Tibial nerve (tissue), 4 donors: ENCODE measurements around the gene VPS13D. TPM values are rescaled to one million over a fixed set of nuclear protein-coding genes. Genes with fewer than 3 reads are reported as not detected.

Experiments used
- DNase-seq, 2 donors: peaks; one replicate each; pipeline ENCODE4 v3.0.0-alpha.2; 2019; ENCODE audit warnings: low spot score in 2 of 2
- H3K27ac ChIP-seq, 4 donors: fragments of 200-600 bp; sonication (generic) in 3 of 4; one replicate each; pipeline ENCODE4 v1.5.1; 2017 to 2019; ENCODE audit warnings: mild to moderate bottlenecking in 1 of 4
- H3K27me3 ChIP-seq, 2 donors: fragments of 200-600 bp; sonication (generic) in 1 of 2; one replicate each; pipeline versions ENCODE4 v1.5.1 to v1.6.0; 2017 to 2019
- H3K36me3 ChIP-seq, 3 donors: fragments of 200-600 bp; sonication (generic); one replicate each; pipeline ENCODE4 v1.5.1; 2018 to 2019
- H3K4me1 ChIP-seq, 4 donors: fragments of 200-600 bp; sonication (generic) in 3 of 4; one replicate each; pipeline ENCODE4 v1.5.1; 2017 to 2019
- H3K4me3 ChIP-seq, 4 donors: fragments of 200-600 bp; sonication (generic) in 3 of 4; one replicate each; pipeline ENCODE4 v1.5.1; 2017 to 2019; ENCODE audit warnings: mild to moderate bottlenecking in 1 of 4, moderate library complexity in 1 of 4
- H3K9me3 ChIP-seq, 4 donors: fragments of 200-600 bp; sonication (generic) in 3 of 4; one replicate each; pipeline ENCODE4 v1.5.1; 2017 to 2019
- CTCF ChIP-seq, 5 experiments: fragments of 200-600 bp in 3 of 5; fragments of 450-650 bp in 2 of 5; sonication (generic) in 3 of 5; IDR thresholded peaks; one replicate each; pipeline ENCODE4 v1.5.1; 2016 to 2019; ENCODE audit warnings: antibody characterized with exemption in 5 of 5, mild to moderate bottlenecking in 3 of 5, moderate library complexity in 2 of 5
- EP300 ChIP-seq, 2 donors: sonication (generic); formaldehyde crosslinking; IDR thresholded peaks; one replicate each; pipeline ENCODE4 v1.6.1; 2017; ENCODE audit warnings: antibody characterized with exemption in 2 of 2, mild to moderate bottlenecking in 1 of 2
- POLR2A ChIP-seq, 2 donors: fragments of 450-650 bp; IDR thresholded peaks; one replicate each; pipeline ENCODE4 v1.6.1; 2017; ENCODE audit warnings: antibody characterized with exemption in 2 of 2, mild to moderate bottlenecking in 2 of 2, moderate library complexity in 2 of 2
- WGBS, 2 donors: methylation state at CpG; one replicate each; pipeline ENCODE4 v1.1.5; 2018; 5-methylcytosine and 5-hydroxymethylcytosine counted together
- total RNA-seq, 4 donors: library from RNA; depleted of rRNA; stranded (reverse); fragments of >200 nt; gene quantifications; one replicate each; pipeline ENCODE4 v1.1.0, GENCODE V29; 2016

VPS13D gene
- total RNA-seq, 4 donors from 2014 or later = 99.2 to 132 (median 110) TPM

- Histone ChIP-seq H3K36me3 (peaks cover 5 to 92% (median 18%) of the 10 kb centered on the region in 3 donors), H3K4me3 (no peak overlapping the region), H3K4me1 (no peaks in the 10 kb centered on the region), H3K27ac (no peak overlapping the region), H3K27me3 (no peaks in the 10 kb centered on the region), H3K9me3 (no peaks in the 10 kb centered on the region)
- TF ChIP-seq EP300 (IDR thresholded peaks at IDR 0.05) (no peak), POLR2A (IDR thresholded peaks at IDR 0.05) (no peak), CTCF (IDR thresholded peaks at IDR 0.05) (no peak)
- DNase-seq = no peak
- WGBS, 2 donors = 65 to 74% methylated on average over 1 of the region's 1 CpG
Observed at GRCh38 chr1:12249181-12249580, 19.4 kb downstream of the VPS13D start.

- no peak for DNase-seq
- Histone ChIP-seq H3K4me3 (no peak overlapping the region), H3K9me3 (no peaks in the 10 kb centered on the region), H3K4me1 (no peaks in the 10 kb centered on the region), H3K27me3 (no peaks in the 10 kb centered on the region), H3K27ac (no peak overlapping the region), H3K36me3 (peaks cover 5 to 92% (median 18%) of the 10 kb centered on the region in 3 donors)
- TF ChIP-seq EP300 (IDR thresholded peaks at IDR 0.05) (no peak), CTCF (IDR thresholded peaks at IDR 0.05) (no peak), POLR2A (IDR thresholded peaks at IDR 0.05) (no peak)
- WGBS, 2 donors = 68 to 71% methylated on average over 6 of the region's 6 CpGs
Observed at GRCh38 chr1:12249748-12250147, 19.9 kb downstream of the VPS13D start.

GRCh38 chr1:12251442-12251841, 21.6 kb downstream of the VPS13D start:
- peaks cover 5 to 92% (median 21%) of the 10 kb centered on the region in 3 donors for H3K36me3 ChIP-seq
- H3K4me3 ChIP-seq = no peak overlapping the region
- no peaks in the 10 kb centered on the region for H3K4me1 ChIP-seq
- no peak for DNase-seq
- no peaks in the 10 kb centered on the region for H3K27me3 ChIP-seq
- WGBS, 2 donors = 73 to 81% methylated on average over 5 of the region's 5 CpGs
- H3K9me3 ChIP-seq = no peaks in the 10 kb centered on the region
- no peak overlapping the region for H3K27ac ChIP-seq
- TF ChIP-seq EP300 (IDR thresholded peaks at IDR 0.05) = no peak
- TF ChIP-seq POLR2A (IDR thresholded peaks at IDR 0.05) = no peak
- no peak for TF ChIP-seq CTCF (IDR thresholded peaks at IDR 0.05)

GRCh38 chr1:12255913-12256312, 26.1 kb downstream of the VPS13D start:
- H3K4me3 ChIP-seq = no peak overlapping the region
- H3K4me1 ChIP-seq = no peaks in the 10 kb centered on the region
- WGBS, 2 donors = 97 to 100% methylated on average over 2 of the region's 2 CpGs
- H3K27ac ChIP-seq = no peak overlapping the region
- no peak for DNase-seq
- H3K9me3 ChIP-seq = no peaks in the 10 kb centered on the region
- H3K36me3 ChIP-seq = peaks cover 0 to 98% (median 22%) of the 10 kb centered on the region in 3 donors
- no peaks in the 10 kb centered on the region for H3K27me3 ChIP-seq
- no peak for TF ChIP-seq CTCF (IDR thresholded peaks at IDR 0.05)
- no peak for TF ChIP-seq EP300 (IDR thresholded peaks at IDR 0.05)
- no peak for TF ChIP-seq POLR2A (IDR thresholded peaks at IDR 0.05)

DNA sequence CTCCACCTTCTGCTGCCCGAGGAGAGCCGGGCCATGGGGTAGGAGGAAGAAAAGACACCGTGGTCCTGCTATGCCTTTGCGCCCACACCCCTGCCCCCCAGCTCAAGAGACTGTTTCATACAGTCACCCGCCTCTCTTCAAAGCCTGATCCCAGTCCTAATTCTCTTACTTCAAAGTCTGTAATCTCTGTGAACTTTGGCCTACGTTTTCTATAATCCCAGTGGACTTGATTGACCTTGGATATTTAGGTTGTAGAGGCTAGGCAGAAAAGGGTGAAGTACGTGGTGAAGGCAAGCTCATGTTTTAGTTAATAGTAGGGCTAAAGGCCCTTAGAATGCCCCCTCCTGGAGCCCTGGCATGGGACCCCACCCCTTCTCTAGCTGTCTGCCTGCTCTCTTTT, 28.4 kb downstream of the VPS13D start:
- no peak for DNase-seq
- Histone ChIP-seq H3K9me3 (no peaks in the 10 kb centered on the region), H3K4me1 (no peaks in the 10 kb centered on the region), H3K36me3 (peaks cover 0 to 99% (median 23%) of the 10 kb centered on the region in 3 donors), H3K27me3 (no peaks in the 10 kb centered on the region), H3K27ac (no peak overlapping the region), H3K4me3 (no peak overlapping the region)
- 81 to 85% methylated on average over 7 of the region's 7 CpGs for WGBS, 2 donors
- TF ChIP-seq CTCF (IDR thresholded peaks at IDR 0.05) (no peak), POLR2A (IDR thresholded peaks at IDR 0.05) (no peak), EP300 (IDR thresholded peaks at IDR 0.05) (no peak)
